B cell (primary cell): Measurements from ENCODE around the gene PXK.

Source experiments
- EZH2 ChIP-seq: IDR thresholded peaks from 2 replicates; pipeline ENCODE4 v1.6.1; 2012; ENCODE audit warnings: borderline replicate concordance, low read depth, mild to moderate bottlenecking, moderate library complexity, low read length; ENCODE audit not compliant: insufficient read depth, poor library complexity, severe bottlenecking
- TF ChIP-seq, protein P1 (sequence below): fragments of 200-600 bp; IDR thresholded peaks from one replicate; pipeline ENCODE4 v1.8.0; 2022; ENCODE audit warnings: antibody characterized with exemption, mild to moderate bottlenecking

GRCh38 chr3:58329150-58329921 lies 3.4 kb upstream of the PXK start:
- TF ChIP-seq, protein P1, sequence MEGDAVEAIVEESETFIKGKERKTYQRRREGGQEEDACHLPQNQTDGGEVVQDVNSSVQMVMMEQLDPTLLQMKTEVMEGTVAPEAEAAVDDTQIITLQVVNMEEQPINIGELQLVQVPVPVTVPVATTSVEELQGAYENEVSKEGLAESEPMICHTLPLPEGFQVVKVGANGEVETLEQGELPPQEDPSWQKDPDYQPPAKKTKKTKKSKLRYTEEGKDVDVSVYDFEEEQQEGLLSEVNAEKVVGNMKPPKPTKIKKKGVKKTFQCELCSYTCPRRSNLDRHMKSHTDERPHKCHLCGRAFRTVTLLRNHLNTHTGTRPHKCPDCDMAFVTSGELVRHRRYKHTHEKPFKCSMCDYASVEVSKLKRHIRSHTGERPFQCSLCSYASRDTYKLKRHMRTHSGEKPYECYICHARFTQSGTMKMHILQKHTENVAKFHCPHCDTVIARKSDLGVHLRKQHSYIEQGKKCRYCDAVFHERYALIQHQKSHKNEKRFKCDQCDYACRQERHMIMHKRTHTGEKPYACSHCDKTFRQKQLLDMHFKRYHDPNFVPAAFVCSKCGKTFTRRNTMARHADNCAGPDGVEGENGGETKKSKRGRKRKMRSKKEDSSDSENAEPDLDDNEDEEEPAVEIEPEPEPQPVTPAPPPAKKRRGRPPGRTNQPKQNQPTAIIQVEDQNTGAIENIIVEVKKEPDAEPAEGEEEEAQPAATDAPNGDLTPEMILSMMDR, result no peak
- TF ChIP-seq EZH2, result no peak
